ENCODE measurements around the gene BNIP3. TPM values are rescaled to one million over a fixed set of nuclear protein-coding genes. Genes with fewer than 3 reads are reported as not detected.
A peak's percentile ranks its signal among the peaks of the same experiment; 100 is the strongest.

BNIP3 gene
- total RNA-seq, 1 experiment from 2014 or later: 37.5 TPM

DNA sequence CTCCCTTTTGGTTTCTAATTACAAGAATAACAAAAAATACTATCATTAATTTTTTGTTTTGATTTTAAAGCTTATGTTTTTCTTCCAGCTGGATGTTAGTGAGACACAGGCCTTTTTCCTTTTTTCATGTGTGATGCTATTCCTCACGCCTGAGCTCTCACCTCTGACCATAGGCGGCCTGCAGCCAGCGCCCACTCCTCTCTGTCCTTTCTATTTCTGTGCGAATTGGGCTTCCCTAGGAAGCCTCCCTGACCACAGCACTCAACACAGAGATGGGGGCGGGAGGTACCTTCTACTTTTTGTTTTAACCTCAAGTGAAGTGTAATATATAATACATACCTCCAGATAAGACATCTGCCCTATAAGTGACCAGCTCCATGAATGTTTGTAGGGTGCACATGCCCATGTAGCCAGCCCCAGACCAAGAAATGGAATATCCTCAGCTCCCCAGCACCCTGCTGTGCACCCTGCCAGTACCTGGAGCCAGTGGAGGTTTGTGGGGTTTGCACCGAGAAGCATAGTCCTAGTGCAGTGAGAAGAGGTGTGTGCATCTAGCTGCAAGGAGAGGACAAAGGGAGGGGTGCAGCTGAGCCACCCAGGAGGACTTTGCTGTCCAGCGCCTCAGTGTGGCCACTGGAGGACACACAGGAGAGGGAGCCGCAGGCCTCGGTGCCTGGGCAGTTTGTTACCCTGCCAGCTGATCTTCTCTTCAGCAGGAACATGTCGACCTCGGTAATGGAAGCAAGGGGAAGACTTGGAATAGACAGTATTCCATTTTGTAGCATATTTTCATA is 38.5 kb downstream of the BNIP3 start:
- no peak for TF ChIP-seq CEBPB (IDR thresholded peaks at IDR 0.05; ENCODE audit: low read depth)
- TF ChIP-seq, protein P1, sequence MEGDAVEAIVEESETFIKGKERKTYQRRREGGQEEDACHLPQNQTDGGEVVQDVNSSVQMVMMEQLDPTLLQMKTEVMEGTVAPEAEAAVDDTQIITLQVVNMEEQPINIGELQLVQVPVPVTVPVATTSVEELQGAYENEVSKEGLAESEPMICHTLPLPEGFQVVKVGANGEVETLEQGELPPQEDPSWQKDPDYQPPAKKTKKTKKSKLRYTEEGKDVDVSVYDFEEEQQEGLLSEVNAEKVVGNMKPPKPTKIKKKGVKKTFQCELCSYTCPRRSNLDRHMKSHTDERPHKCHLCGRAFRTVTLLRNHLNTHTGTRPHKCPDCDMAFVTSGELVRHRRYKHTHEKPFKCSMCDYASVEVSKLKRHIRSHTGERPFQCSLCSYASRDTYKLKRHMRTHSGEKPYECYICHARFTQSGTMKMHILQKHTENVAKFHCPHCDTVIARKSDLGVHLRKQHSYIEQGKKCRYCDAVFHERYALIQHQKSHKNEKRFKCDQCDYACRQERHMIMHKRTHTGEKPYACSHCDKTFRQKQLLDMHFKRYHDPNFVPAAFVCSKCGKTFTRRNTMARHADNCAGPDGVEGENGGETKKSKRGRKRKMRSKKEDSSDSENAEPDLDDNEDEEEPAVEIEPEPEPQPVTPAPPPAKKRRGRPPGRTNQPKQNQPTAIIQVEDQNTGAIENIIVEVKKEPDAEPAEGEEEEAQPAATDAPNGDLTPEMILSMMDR (IDR thresholded peaks at IDR 0.05 in 2 of 3, conservative IDR thresholded peaks at IDR 0.05 in 1 of 3; ENCODE audit: borderline replicate concordance in 1 of 3, insufficient read depth in 1 of 3, low read depth in 2 of 3, low read length in 2 of 3): peak; percentile 20 to 46 (median 40); a peak in 4 of 6 replicates
- no peak for TF ChIP-seq JUND (IDR thresholded peaks at IDR 0.05)
- no peak for TF ChIP-seq FOSL1 (IDR thresholded peaks at IDR 0.05; ENCODE audit: low read depth)
- TF ChIP-seq EGR1 (IDR thresholded peaks at IDR 0.05; ENCODE audit: low read depth): no peak
- peak; percentile 23; the same call in 1 of the 2 replicates for TF ChIP-seq RAD21 (IDR thresholded peaks at IDR 0.05; ENCODE audit: low read depth)
- Histone ChIP-seq H3K27me3 (ENCODE audit: insufficient read depth, low read length) (no peaks in the 10 kb centered on the region), H3K79me2 (ENCODE audit: insufficient read depth, low read length) (no peaks in the 10 kb centered on the region), H4K20me1 (ENCODE audit: insufficient read depth) (no peaks in the 10 kb centered on the region), H3K36me3 (ENCODE audit: control insufficient read depth in 1 of 2, insufficient read depth in 2 of 2, low read length in 2 of 2) (peaks cover 0 to 3% of the 10 kb centered on the region in 2 experiments; a peak in 1 of 4 replicates), H3K9ac (ENCODE audit: low read length) (no peak overlapping the region), H2AFZ (ENCODE audit: low read depth, low read length, poor library complexity, severe bottlenecking) (no peak overlapping the region), H3K27ac (ENCODE audit: low read depth, low read length) (no peak overlapping the region), H3K9me2 (ENCODE audit: insufficient read depth) (no peaks in the 10 kb centered on the region), H3K9me3 (ENCODE audit: control insufficient read depth in 1 of 2, insufficient read depth in 1 of 2, low read depth in 1 of 2, low read length in 2 of 2) (no peaks in the 10 kb centered on the region), H3K4me1 (ENCODE audit: control insufficient read depth in 1 of 2, insufficient read depth in 2 of 2, low read length in 2 of 2) (peaks cover 0 to 10% of the 10 kb centered on the region in 2 experiments; a peak in 2 of 4 replicates), H3K4me3 (replicated peaks in 1 of 2; ENCODE audit: low read depth in 1 of 2, low read length in 2 of 2) (no peak overlapping the region), H3K4me2 (ENCODE audit: low read length) (no peak overlapping the region)
- intact Hi-C loops (cut with micrococcal nuclease): no loop called here
- no peak for DNase-seq (ENCODE audit: low read depth, low spot score)
- ChIA-PET POLR2A (no interaction called here), CTCF (interaction anchor here (1.1 kb wide), 1 partner anchor 47 kb away, joined by 3 read pairs; no protein-coding TSS in a partner anchor), RAD21 (ENCODE audit: low non-redundant PET in 1 of 2, low total read pairs in 2 of 2, uncharacterized antibody in 2 of 2, unreplicated experiment in 2 of 2) (no interaction called here)
- BruUV-seq (replicated peaks): no TSS peak
- peak; percentile 83 for ATAC-seq

DNA sequence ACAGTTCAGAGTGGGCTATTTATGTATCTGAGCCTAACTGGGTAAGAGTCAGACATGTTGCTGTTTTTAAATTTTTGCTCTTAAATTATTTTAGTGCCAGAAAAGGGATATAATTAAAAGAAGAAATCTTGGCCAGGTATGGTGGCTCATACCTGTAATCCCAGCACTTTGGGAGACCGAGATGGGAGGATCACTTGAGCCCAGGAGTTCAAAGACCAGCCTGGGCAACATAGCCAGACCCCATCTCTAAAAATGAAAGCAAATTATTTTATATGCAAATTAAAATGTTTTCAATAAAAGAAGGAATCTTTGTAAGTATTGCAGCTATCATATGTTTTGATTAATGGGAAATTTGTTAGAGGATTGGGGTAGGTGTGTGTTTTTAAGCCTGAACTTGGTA is 39.3 kb downstream of the BNIP3 start:
- H3K4me1 ChIP-seq (ENCODE audit: control insufficient read depth in 1 of 2, insufficient read depth in 2 of 2, low read length in 2 of 2): peaks cover 0 to 4% of the 10 kb centered on the region in 2 experiments; a peak in 1 of 4 replicates
- no peak overlapping the region for H3K4me2 ChIP-seq (ENCODE audit: low read length)
- DNase-seq (ENCODE audit: low read depth, low spot score) (no peak), ATAC-seq (no peak)
- CTCF ChIA-PET: no interaction called here
- no peak overlapping the region for H2AFZ ChIP-seq (ENCODE audit: low read depth, low read length, poor library complexity, severe bottlenecking)
- H3K79me2 ChIP-seq (ENCODE audit: insufficient read depth, low read length): no peaks in the 10 kb centered on the region
- intact Hi-C loops (cut with micrococcal nuclease): no loop called here
- no peak overlapping the region for H3K27ac ChIP-seq (ENCODE audit: low read depth, low read length)
- H3K9ac ChIP-seq (ENCODE audit: low read length): no peak overlapping the region
- H3K9me2 ChIP-seq (ENCODE audit: insufficient read depth): no peaks in the 10 kb centered on the region
- no TSS peak for BruUV-seq (replicated peaks)
- no peaks in the 10 kb centered on the region for H4K20me1 ChIP-seq (ENCODE audit: insufficient read depth)
- RAD21 ChIA-PET (ENCODE audit: low non-redundant PET in 1 of 2, low total read pairs in 2 of 2, uncharacterized antibody in 2 of 2, unreplicated experiment in 2 of 2): no interaction called here
- no peak overlapping the region for H3K4me3 ChIP-seq (replicated peaks in 1 of 2; ENCODE audit: low read depth in 1 of 2, low read length in 2 of 2)
- no peaks in the 10 kb centered on the region; a peak in 1 of 4 replicates for H3K36me3 ChIP-seq (ENCODE audit: control insufficient read depth in 1 of 2, insufficient read depth in 2 of 2, low read length in 2 of 2)
- no peaks in the 10 kb centered on the region for H3K27me3 ChIP-seq (ENCODE audit: insufficient read depth, low read length)
- POLR2A ChIA-PET: no interaction called here
- no peak for TF ChIP-seq SRF (IDR thresholded peaks at IDR 0.05; ENCODE audit: low read depth)
- no peak for TF ChIP-seq POLR2A (IDR thresholded peaks at IDR 0.05; ENCODE audit: borderline replicate concordance, extremely low read depth, insufficient read depth, insufficient read length)
- no peak for TF ChIP-seq ZFX (IDR thresholded peaks at IDR 0.05)
- TF ChIP-seq EZH2phosphoT487 (IDR thresholded peaks at IDR 0.05; ENCODE audit: borderline replicate concordance): no peak
- no peak for TF ChIP-seq REST (IDR thresholded peaks at IDR 0.05; ENCODE audit: low read depth)
- no peak for TF ChIP-seq MAX (IDR thresholded peaks at IDR 0.05)
- no peak for TF ChIP-seq EZH2 (IDR thresholded peaks at IDR 0.05)
- TF ChIP-seq RAD21 (IDR thresholded peaks at IDR 0.05; ENCODE audit: low read depth): no peak
- no peak for TF ChIP-seq TCF7L2 (IDR thresholded peaks at IDR 0.05; ENCODE audit: borderline replicate concordance, extremely low read depth, insufficient read depth, insufficient read length)
- TF ChIP-seq EGR1 (IDR thresholded peaks at IDR 0.05; ENCODE audit: low read depth): no peak
- TF ChIP-seq ELF1 (IDR thresholded peaks at IDR 0.05; ENCODE audit: borderline replicate concordance, low read depth): no peak
- no peak for TF ChIP-seq SP1 (IDR thresholded peaks at IDR 0.05; ENCODE audit: low read depth)
- H3K9me3 ChIP-seq (ENCODE audit: control insufficient read depth in 1 of 2, insufficient read depth in 1 of 2, low read depth in 1 of 2, low read length in 2 of 2): no peaks in the 10 kb centered on the region

Data from HCT116 (cell line).